Heart right ventricle (tissue), 16 donors: ENCODE measurements around the gene RAI2. TPM values are rescaled to one million over a fixed set of nuclear protein-coding genes. Genes with fewer than 3 reads are reported as not detected.

Experiments used
- ATAC-seq, 8 donors: fragments of 200-7000 bp; cut with Tn5 transposase; one replicate each; pipeline ENCODE4 v1.9.1; 2020; ENCODE audit warnings: mild to moderate bottlenecking in 8 of 8, moderate library complexity in 8 of 8, moderate number of reproducible peaks in 1 of 8
- DNase-seq, 2 donors: peaks; one replicate each; pipeline ENCODE4 v3.0.0-alpha.2; 2020
- H3K27ac ChIP-seq, 10 donors: fragments of 200-600 bp; sonication (generic) in 2 of 10; one replicate each; pipeline versions ENCODE4 v1.5.0 to v1.8.0; 2020 to 2022; ENCODE audit warnings: mild to moderate bottlenecking in 3 of 10
- H3K27me3 ChIP-seq, 7 donors: fragments of 200-600 bp; one replicate each; pipeline ENCODE4 v1.8.0; 2021 to 2022; ENCODE audit warnings: mild to moderate bottlenecking in 2 of 7
- H3K36me3 ChIP-seq, 9 donors: fragments of 200-600 bp; sonication (generic) in 1 of 9; one replicate each; pipeline versions ENCODE4 v1.5.0 to v1.8.0; 2020 to 2022; ENCODE audit warnings: mild to moderate bottlenecking in 2 of 9
- H3K4me1 ChIP-seq, 9 donors: fragments of 200-600 bp; sonication (generic) in 1 of 9; one replicate each; pipeline versions ENCODE4 v1.5.0 to v1.8.0; 2020 to 2022; ENCODE audit warnings: mild to moderate bottlenecking in 4 of 9
- H3K4me3 ChIP-seq, 10 donors: fragments of 200-600 bp; sonication (generic) in 2 of 10; one replicate each; pipeline versions ENCODE4 v1.5.0 to v1.8.0; 2020 to 2022; ENCODE audit warnings: mild to moderate bottlenecking in 7 of 10, moderate library complexity in 2 of 10
- H3K9me3 ChIP-seq, 11 donors: fragments of 200-600 bp in 10 of 11; sonication (generic) in 2 of 11; one replicate each; pipeline versions ENCODE4 v1.5.0 to v1.8.0; 2013 to 2022; ENCODE audit warnings: mild to moderate bottlenecking in 2 of 11, control low read depth in 1 of 11, moderate library complexity in 1 of 11
- CTCF ChIP-seq, 9 donors: fragments of 200-600 bp; sonication (generic) in 2 of 9; IDR thresholded peaks; one replicate each; pipeline versions ENCODE4 v1.5.0 to v1.8.0; 2021 to 2022; ENCODE audit warnings: antibody characterized with exemption in 9 of 9, mild to moderate bottlenecking in 5 of 9, moderate library complexity in 1 of 9
- WGBS, 2 donors: extraction: QIAGEN DNeasy Blood & Tissue Kit; methylation state at CpG; one replicate each; pipeline ENCODE4 v1.1.7; 2013; ENCODE audit warnings: inconsistent platforms in 1 of 2; 5-methylcytosine and 5-hydroxymethylcytosine counted together
- intact Hi-C, 10 donors: fragments of 100-400 bp; cut with DNase I; formaldehyde crosslinking; loops; one replicate each; pipeline versions ENCODE4 v1.11.1 to v1.14.2; 2022
- long read RNA-seq, 3 donors: library from polyadenylated mRNA; unstranded; transcript quantifications; one replicate each; pipeline ENCODE4 v2.0.0, GENCODE V29; 2020 to 2021
- polyA plus RNA-seq, 2 donors: library from polyadenylated mRNA; stranded (reverse); fragments of 200-250 nt; gene quantifications; one replicate each; pipeline ENCODE4 v1.2.3, GENCODE V29; 2013
- total RNA-seq, 10 donors: library from RNA; stranded (reverse); fragmentation: NEBNext Ultra II Directional in 3 of 10; extraction: Animal tissue kit (Norgen Biotek cat#: 25700) in 3 of 10; gene quantifications; one replicate each; pipeline versions ENCODE4 v1.2.1 to v1.2.4, GENCODE V29; 2021 to 2023
- donor health status: Arrhythmogenic right ventricular cardiomyopathy.
- donor health status: ischemic (EF 13 %, LVEDD 7.1; RV severe dilation, severe dysfunction).
- donor health status: healthy with polysubstance abuse.
- donor health status: DM: no; HTN: yes; CAD: no.
- donor health status: DM: no; HTN: no; CAD: no.
- donor health status: ischemic (EF 25% LVEDD 6.9; RV normal size, moderate dysfunction).
- donor health status: ischemic (EF 25% LVEDD 5.7; RV mildly dilated, moderate dysfunction).
- donor health status: healthy.
- donor health status: DM: yes; HTN: yes; CAD: no.
- donor health status: Ischemic cardiomyopathy.
- donor health status: ischemic (EF 35%, LVEDD 5.7; RV mildly dilated, moderate dysfunction).
- donor health status: nonischemic (EF 11% LVEDD 7.7; RV severe dilation, severe dysfunction).
- donor health status: DM: yes; HTN: yes; CAD: no.
- donor health status: PGD.
- donor health status: ischemic (EF 29% LVEDD 5.4; RV normal size, mild dysfunction).
- donor health status: nonischemic (EF 23%, LVEDD 6.1; RV moderate dilation, normal function).

The RAI2 gene
- total RNA-seq: 10 to 100 TPM; 15.5 to 25.3 (median 20.6) TPM
- polyA plus RNA-seq: 10 to 100 TPM; 18.7 to 23.2 TPM
- long read RNA-seq, donor 1, partial matches to known transcripts: 0 of 17 reads
- long read RNA-seq, donor 1, other reads (novel, unspliced or antisense): 16 of 17 reads
- long read RNA-seq, donor 2, transcript RAI2-204 (2 exons, 2,224 nt): major isoform, 5 of 13 reads
- long read RNA-seq, donor 2, partial matches to known transcripts: 0 of 13 reads
- long read RNA-seq, donor 2, other reads (novel, unspliced or antisense): 8 of 13 reads
- long read RNA-seq, donor 3, partial matches to known transcripts: 0 of 16 reads
- long read RNA-seq, donor 3, other reads (novel, unspliced or antisense): 13 of 16 reads

- Histone ChIP-seq H3K4me1 (peaks cover 0 to 15% (median 0%) of the 10 kb centered on the region in 9 donors), H3K27ac (peak within 1 kb of the TSS; percentile 50 to 81 (median 73)), H3K9me3 (no peaks in the 10 kb centered on the region), H3K4me3 (peak within 1 kb of the TSS; percentile 35 to 78 (median 70)), H3K36me3 (no peaks in the 10 kb centered on the region), H3K27me3 (peaks cover 0 to 71% (median 0%) of the 10 kb centered on the region in 7 donors)
- DNase-seq (peak; percentile 25 to 34), ATAC-seq (peak; percentile 60 to 75 (median 70))
- peak in 3 of 9 donors; percentile 8 to 12 (median 9) for TF ChIP-seq CTCF (IDR thresholded peaks at IDR 0.05)
- 0 to 1% methylated on average over 18 to 58 of the region's 98 CpGs for WGBS, 2 donors
- intact Hi-C loops: loop anchor here in 2 of 10 donors (2.0 to 10.0 kb wide), 2 partner anchors 46 to 48 kb away; no protein-coding TSS in a partner anchor
These were observed at the start of gene RAI2 for GRCh38 chrX:17860811-17861488. RAI2 (minus strand) TSS chrX:17861298; CDS start chrX:17802010, 59,288 bp downstream.

GRCh38 chrX:17888421-17888820 is 27.3 kb upstream of the RAI2 start:
- intact Hi-C loops: no loop called here
- Histone ChIP-seq H3K4me1 (no peaks in the 10 kb centered on the region), H3K27ac (no peak overlapping the region), H3K4me3 (no peak overlapping the region), H3K27me3 (peaks cover 0 to 8% (median 0%) of the 10 kb centered on the region in 7 donors), H3K9me3 (peaks cover 0 to 6% (median 0%) of the 10 kb centered on the region in 11 donors), H3K36me3 (no peaks in the 10 kb centered on the region)
- DNase-seq: no peak
- 94 to 100% methylated on average over 1 of the region's 1 CpG for WGBS, 2 donors
- ATAC-seq: no peak
- TF ChIP-seq CTCF (IDR thresholded peaks at IDR 0.05): peak in 1 of 9 donors; percentile 44

GRCh38 chrX:17882680-17883079 is 21.6 kb upstream of the RAI2 start:
- no peak for TF ChIP-seq CTCF (IDR thresholded peaks at IDR 0.05)
- DNase-seq (no peak), ATAC-seq (no peak)
- 80 to 87% methylated on average over 2 of the region's 2 CpGs for WGBS, 2 donors
- H3K36me3 ChIP-seq: no peaks in the 10 kb centered on the region
- H3K9me3 ChIP-seq: no peaks in the 10 kb centered on the region
- no peak overlapping the region for H3K27ac ChIP-seq
- H3K4me1 ChIP-seq: no peaks in the 10 kb centered on the region
- intact Hi-C loops: no loop called here
- no peak overlapping the region for H3K4me3 ChIP-seq
- peaks cover 0 to 11% (median 0%) of the 10 kb centered on the region in 7 donors for H3K27me3 ChIP-seq

GRCh38 chrX:17878028-17878670 is 17.1 kb upstream of the RAI2 start:
- 69 to 80% methylated on average over 2 of the region's 2 CpGs for WGBS, 2 donors
- Histone ChIP-seq H3K27me3 (peaks cover 0 to 38% (median 0%) of the 10 kb centered on the region in 7 donors), H3K36me3 (no peaks in the 10 kb centered on the region), H3K27ac (no peak overlapping the region), H3K4me3 (no peak overlapping the region), H3K9me3 (peaks cover 0 to 7% (median 0%) of the 10 kb centered on the region in 11 donors), H3K4me1 (no peaks in the 10 kb centered on the region)
- DNase-seq (no peak), ATAC-seq (no peak)
- TF ChIP-seq CTCF (IDR thresholded peaks at IDR 0.05): no peak
- intact Hi-C loops: loop anchor here in 2 of 10 donors (5.0 to 10.0 kb wide), 2 partner anchors 63 to 66 kb away; no protein-coding TSS in a partner anchor
